Gastrocnemius medialis (tissue), 4 donors: ENCODE measurements around the gene ROBO2.

Source experiments
- CTCF ChIP-seq, 5 experiments: fragments of 450-650 bp in 3 of 5; fragments of 200-600 bp in 2 of 5; sonication (generic) in 2 of 5; IDR thresholded peaks in 4 of 5; conservative IDR thresholded peaks in 1 of 5; 1 replicate in 4 of 5; 2 replicates in 1 of 5; pipeline ENCODE4 v1.5.1; 2016 to 2019; ENCODE audit warnings: antibody characterized with exemption in 5 of 5, mild to moderate bottlenecking in 3 of 5, moderate library complexity in 3 of 5
- POLR2A ChIP-seq, 2 donors: fragments of 450-650 bp; IDR thresholded peaks; one replicate each; pipeline ENCODE4 v1.6.1; 2017; ENCODE audit warnings: antibody characterized with exemption in 2 of 2, mild to moderate bottlenecking in 2 of 2, moderate library complexity in 2 of 2

GRCh38 chr3:77524946-77525682 lies 485.2 kb downstream of the ROBO2 start:
- TF ChIP-seq CTCF (IDR thresholded peaks at IDR 0.05 in 4 of 5, conservative IDR thresholded peaks at IDR 0.05 in 1 of 5) = no peak
- no peak for TF ChIP-seq POLR2A (IDR thresholded peaks at IDR 0.05)
